Prostate gland (tissue), 2 donors: ENCODE data around the gene CTNND2. TPM values are rescaled to one million over a fixed set of nuclear protein-coding genes. Genes with fewer than 3 reads are reported as not detected.

ENCODE experiments used
- DNase-seq: peaks from one replicate; pipeline ENCODE4 v3.0.0-alpha.2; 2019; ENCODE audit warnings: low spot score
- H3K27ac ChIP-seq, 2 donors: fragments of 200-600 bp; sonication (generic); 2 replicates each; pipeline ENCODE4 v1.5.1; 2017 to 2019
- H3K27me3 ChIP-seq: fragments of 200-600 bp; sonication (generic); replicated peaks from 2 replicates; pipeline ENCODE4 v1.5.1; 2019; ENCODE audit not compliant: insufficient read depth
- H3K36me3 ChIP-seq, 2 donors: fragments of 200-600 bp; sonication (generic); 1 replicate in 1 of 2; 2 replicates in 1 of 2; pipeline versions ENCODE4 v1.5.1 to v1.8.1; 2017 to 2019
- H3K4me1 ChIP-seq: fragments of 200-600 bp; sonication (generic); replicated peaks from 2 replicates; pipeline ENCODE4 v1.5.1; 2019
- H3K4me3 ChIP-seq, 2 donors: fragments of 200-600 bp; sonication (generic); 2 replicates each; pipeline ENCODE4 v1.5.1; 2017 to 2019
- H3K9me3 ChIP-seq: fragments of 200-600 bp; sonication (generic); 2 replicates; pipeline ENCODE4 v1.5.1; 2017
- POLR2A ChIP-seq: fragments of 450-650 bp; IDR thresholded peaks from one replicate; pipeline ENCODE4 v1.6.1; 2016; ENCODE audit warnings: antibody characterized with exemption, mild to moderate bottlenecking
- POLR2AphosphoS5 ChIP-seq: sonication (generic); formaldehyde crosslinking; IDR thresholded peaks from one replicate; pipeline ENCODE4 v1.6.1; 2017; ENCODE audit warnings: antibody characterized with exemption
- WGBS: methylation state at CpG from one replicate; pipeline ENCODE4 v1.1.5; 2018; 5-methylcytosine and 5-hydroxymethylcytosine counted together
- intact Hi-C: fragments of 100-400 bp; cut with DNase I; formaldehyde crosslinking; loops from one replicate; pipeline ENCODE4 v1.14.2; 2022
- total RNA-seq, 2 donors: library from RNA; depleted of rRNA; stranded (reverse); fragments of >200 nt; gene quantifications; one replicate each; pipeline ENCODE4 v1.1.0, GENCODE V29; 2016
- TF ChIP-seq, protein P1 (sequence below), 4 experiments: fragments of 200-600 bp in 2 of 4; fragments of 450-650 bp in 2 of 4; sonication (generic) in 2 of 4; IDR thresholded peaks; 1 replicate in 3 of 4; 2 replicates in 1 of 4; pipeline ENCODE4 v1.5.1; 2016 to 2019; ENCODE audit warnings: antibody characterized with exemption in 4 of 4, mild to moderate bottlenecking in 2 of 4, moderate library complexity in 2 of 4

The CTNND2 gene
- total RNA-seq, 2 donors from 2014 or later, result 5.5 to 11.2 TPM

DNA sequence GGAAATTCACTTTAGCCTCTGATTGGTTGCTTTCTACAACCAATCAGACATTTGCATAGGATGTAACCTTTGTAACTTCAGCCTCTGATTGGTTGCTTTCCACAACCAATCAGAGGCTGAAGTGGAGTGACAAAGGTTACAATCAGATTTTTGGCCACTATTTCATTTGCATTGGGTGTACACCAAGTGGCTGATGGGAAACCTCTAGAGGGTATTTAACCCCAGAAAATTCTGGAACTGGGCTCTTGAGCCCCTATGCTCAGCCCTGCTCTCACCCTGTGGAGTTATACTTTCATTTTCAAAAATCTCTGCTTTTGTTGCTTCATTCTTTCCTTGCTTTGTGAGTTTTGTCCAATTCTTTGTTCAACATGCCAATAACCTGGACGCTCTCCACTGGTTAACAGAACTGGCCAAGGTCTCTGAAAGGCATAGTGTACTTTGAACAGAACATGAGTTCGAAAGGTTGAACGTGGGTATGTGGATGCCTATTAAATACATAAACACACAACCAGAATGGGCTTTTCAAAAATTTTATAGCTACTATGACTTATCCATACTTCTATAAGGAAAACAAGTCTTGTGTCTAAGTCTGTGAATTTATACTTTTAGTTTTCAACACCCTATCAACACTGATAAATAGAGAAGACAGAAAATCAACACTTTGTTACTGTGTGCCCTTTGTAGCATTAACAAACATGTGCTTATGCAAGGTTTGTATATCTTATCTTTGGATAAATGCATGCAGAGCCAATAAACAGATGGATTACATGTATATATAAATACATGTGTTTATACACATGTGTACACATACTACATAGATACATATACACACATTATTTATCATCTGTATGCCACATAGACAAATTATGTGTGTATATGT is 568.1 kb downstream of the CTNND2 start:
- H3K4me1 ChIP-seq, result no peaks in the 10 kb centered on the region
- TF ChIP-seq, protein P1, sequence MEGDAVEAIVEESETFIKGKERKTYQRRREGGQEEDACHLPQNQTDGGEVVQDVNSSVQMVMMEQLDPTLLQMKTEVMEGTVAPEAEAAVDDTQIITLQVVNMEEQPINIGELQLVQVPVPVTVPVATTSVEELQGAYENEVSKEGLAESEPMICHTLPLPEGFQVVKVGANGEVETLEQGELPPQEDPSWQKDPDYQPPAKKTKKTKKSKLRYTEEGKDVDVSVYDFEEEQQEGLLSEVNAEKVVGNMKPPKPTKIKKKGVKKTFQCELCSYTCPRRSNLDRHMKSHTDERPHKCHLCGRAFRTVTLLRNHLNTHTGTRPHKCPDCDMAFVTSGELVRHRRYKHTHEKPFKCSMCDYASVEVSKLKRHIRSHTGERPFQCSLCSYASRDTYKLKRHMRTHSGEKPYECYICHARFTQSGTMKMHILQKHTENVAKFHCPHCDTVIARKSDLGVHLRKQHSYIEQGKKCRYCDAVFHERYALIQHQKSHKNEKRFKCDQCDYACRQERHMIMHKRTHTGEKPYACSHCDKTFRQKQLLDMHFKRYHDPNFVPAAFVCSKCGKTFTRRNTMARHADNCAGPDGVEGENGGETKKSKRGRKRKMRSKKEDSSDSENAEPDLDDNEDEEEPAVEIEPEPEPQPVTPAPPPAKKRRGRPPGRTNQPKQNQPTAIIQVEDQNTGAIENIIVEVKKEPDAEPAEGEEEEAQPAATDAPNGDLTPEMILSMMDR (IDR thresholded peaks at IDR 0.05), result no peak
- no peak for TF ChIP-seq POLR2AphosphoS5
- no peak for TF ChIP-seq POLR2A
- H3K27me3 ChIP-seq, result no peaks in the 10 kb centered on the region
- H3K9me3 ChIP-seq, result no peaks in the 10 kb centered on the region
- no peak for DNase-seq
- no peak overlapping the region for H3K4me3 ChIP-seq
- H3K27ac ChIP-seq, result no peak overlapping the region
- H3K36me3 ChIP-seq, result no peaks in the 10 kb centered on the region
- intact Hi-C loops, result no loop called here
- WGBS, result 82% methylated on average over 3 of the region's 3 CpGs

DNA sequence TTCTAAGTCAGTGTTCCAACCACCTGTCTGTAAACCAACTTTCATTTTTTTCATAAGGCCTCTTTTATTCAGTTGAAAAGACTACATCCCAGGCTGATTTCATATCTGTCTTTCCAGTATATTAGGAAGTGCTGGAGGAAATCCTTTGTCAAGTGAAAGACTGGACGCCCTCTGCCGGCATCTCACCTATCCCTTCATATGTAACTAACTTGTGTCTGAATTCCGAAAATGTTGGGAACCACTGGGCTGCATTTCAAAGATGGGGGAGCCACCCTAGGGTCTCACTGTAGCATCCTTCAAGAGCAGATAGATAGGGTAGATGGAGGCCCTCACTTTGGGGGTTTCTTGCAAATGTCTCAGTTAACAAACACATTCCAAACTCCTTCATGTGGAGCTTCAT is 569.8 kb downstream of the CTNND2 start:
- WGBS, result 90% methylated on average over 3 of the region's 3 CpGs
- Histone ChIP-seq H3K4me3 (no peak overlapping the region), H3K27ac (no peak overlapping the region), H3K36me3 (no peaks in the 10 kb centered on the region), H3K9me3 (no peaks in the 10 kb centered on the region), H3K4me1 (no peaks in the 10 kb centered on the region), H3K27me3 (no peaks in the 10 kb centered on the region)
- intact Hi-C loops, result no loop called here
- TF ChIP-seq, protein P1 (IDR thresholded peaks at IDR 0.05), result no peak
- no peak for TF ChIP-seq POLR2AphosphoS5
- TF ChIP-seq POLR2A, result no peak
- DNase-seq, result no peak

DNA sequence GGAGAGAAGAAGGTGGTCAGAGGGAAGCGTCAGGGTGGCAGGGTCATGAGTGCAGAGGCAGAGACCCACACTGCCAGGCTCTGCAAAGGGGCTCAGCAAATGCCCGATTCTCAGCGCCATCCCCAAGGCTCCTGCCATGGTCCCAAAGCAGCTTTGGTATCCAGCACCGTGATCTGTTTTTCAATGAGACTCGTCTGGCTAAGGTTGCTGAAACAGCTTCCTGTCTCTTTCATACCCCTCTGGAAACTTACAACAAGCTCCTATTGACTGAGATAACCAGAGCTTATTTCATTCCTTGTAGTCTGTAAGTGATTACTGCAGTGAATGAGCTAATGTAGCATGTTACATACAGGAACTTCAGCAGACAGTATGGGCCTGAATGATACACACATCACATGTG is 574.6 kb downstream of the CTNND2 start:
- no peaks in the 10 kb centered on the region for H3K36me3 ChIP-seq
- intact Hi-C loops, result no loop called here
- H3K27me3 ChIP-seq, result no peaks in the 10 kb centered on the region
- H3K4me3 ChIP-seq, result no peak overlapping the region
- DNase-seq, result no peak
- no peaks in the 10 kb centered on the region for H3K9me3 ChIP-seq
- H3K27ac ChIP-seq, result no peak overlapping the region
- H3K4me1 ChIP-seq, result no peaks in the 10 kb centered on the region
- 75% methylated on average over 5 of the region's 5 CpGs for WGBS
- TF ChIP-seq, protein P1 (IDR thresholded peaks at IDR 0.05), result no peak
- no peak for TF ChIP-seq POLR2AphosphoS5
- no peak for TF ChIP-seq POLR2A

DNA sequence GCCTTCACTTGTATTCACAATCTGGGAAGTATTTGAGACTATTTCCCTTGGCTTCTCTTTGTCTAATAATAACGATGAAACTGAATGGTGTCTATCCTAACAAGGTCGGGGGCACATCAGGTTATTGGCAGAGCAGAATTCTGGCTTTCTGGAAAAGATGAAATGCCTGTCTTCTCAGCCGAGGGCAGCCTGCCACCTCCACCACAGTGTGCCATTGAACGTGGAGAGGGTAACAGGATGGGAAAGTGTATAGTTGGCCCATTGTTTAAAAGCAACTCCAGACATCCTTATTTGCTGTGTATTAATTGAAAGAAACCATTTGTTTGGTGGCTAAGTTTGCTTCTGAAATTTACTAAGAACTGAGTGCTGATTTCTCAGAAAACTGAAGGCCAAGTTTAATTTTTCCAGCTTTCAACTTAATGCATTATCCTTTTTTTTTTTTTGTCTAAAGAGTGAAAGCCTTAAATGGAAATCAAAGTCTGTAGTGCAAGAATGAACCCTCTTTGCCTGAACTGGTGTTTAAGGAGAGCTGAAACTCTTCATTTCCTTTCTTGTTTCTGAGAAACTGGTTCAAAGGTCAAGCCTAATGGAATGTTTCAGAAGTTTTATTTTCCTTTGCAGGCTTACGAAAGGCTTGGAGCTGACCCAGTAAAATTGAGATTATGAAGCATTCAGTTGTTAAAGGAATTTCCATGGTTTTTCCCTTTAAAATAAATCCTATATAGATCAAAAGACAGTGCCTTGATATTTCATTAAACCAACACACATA is 579.5 kb downstream of the CTNND2 start:
- Histone ChIP-seq H3K9me3 (no peaks in the 10 kb centered on the region), H3K4me3 (no peak overlapping the region), H3K27me3 (no peaks in the 10 kb centered on the region), H3K36me3 (no peaks in the 10 kb centered on the region), H3K4me1 (no peaks in the 10 kb centered on the region), H3K27ac (no peak overlapping the region)
- TF ChIP-seq POLR2A, result no peak
- TF ChIP-seq, protein P1 (IDR thresholded peaks at IDR 0.05), result no peak
- no peak for TF ChIP-seq POLR2AphosphoS5
- WGBS, result 61% methylated on average over 5 of the region's 5 CpGs
- no peak for DNase-seq
- intact Hi-C loops, result no loop called here
